ENCODE measurements around the gene ARHGAP8.

Gene ARHGAP8

DNA sequence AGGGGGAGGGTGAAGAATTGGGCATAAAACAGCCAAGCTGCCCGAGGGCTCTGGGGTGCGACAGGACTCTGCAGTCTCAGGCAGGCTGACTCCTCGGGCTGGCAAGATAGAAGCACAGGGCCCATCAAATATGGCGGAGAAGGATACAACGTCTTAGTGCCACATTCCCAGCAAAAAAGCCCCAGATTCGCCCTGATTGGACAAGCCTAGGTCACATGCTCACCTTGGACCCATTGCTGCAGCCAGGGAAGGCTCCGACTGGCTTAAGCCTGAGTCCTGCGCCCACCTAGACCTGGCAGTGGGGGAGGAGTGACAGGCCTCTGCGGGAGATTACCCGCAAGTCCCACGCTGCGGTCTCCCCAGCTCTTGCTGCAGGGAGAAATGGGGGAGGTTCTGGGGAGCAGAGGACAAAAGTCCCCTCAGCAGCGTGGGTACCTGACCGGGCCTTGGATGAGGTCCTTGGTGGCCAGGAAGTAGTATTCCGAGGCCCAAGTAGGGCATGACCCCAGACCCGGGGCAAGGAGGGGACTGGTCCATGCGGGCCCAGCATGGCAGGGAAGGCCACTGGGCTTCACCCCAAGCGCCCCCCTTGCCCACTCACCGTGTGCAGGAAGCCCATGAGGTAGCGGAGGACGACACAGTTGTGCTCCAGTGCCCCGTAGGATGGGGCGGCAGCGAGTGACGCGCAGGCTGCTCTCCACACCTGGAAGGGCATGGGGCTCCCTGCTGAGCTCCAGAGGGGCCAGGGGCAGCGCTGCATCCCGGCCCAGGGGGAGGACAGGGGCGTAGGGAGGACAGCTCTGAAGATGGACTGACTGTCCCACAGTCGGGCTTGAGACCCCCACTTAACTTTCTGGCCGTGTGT, 113.0 kb downstream of the ARHGAP8 start:
- DNase-seq: no peak

GRCh38 chr22:44869196-44869595, 116.8 kb downstream of the ARHGAP8 start:
- DNase-seq: no peak

DNA sequence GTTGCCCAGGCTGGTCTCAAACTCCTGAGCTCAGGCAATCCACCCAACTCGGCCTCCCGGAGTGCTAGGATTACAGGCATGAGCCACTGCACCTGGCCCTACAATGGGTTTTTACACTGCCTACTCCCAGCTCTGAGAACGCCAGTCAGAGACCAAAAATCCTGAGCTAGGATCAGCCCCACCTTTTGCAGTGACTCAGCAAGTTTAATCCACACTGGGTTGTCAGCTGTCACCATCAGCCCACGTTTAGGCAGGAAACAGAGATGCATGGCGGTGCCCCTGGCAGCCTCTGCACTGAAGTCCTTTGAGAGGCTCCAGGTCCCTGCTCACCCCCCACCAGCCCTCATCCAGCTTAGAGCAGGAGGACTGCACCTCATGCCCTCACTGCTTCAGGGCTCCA, 117.6 kb downstream of the ARHGAP8 start:
- DNase-seq: peak; percentile 8

DNA sequence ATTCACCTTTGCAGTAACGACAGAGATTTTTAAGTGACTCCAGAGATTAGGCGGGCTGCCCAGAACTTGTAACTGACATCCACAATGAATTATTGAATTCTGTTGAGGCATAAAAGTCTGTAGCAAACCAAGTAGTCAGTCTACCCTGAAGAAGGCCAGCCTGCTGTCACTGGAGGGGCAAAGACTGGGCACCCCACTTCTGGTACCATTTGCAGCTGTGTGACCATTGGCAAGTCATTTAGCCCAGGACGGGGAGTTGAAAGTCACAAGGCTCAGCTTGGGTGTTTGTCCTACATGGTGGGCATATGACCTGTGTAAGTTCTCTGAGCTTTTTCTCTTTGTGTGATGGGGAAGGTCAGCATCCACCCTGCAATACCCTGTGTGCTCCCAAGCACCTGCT, 119.4 kb downstream of the ARHGAP8 start:
- DNase-seq: no peak

- no peak for DNase-seq
Observed at GRCh38 chr22:44876921-44877320, 124.5 kb downstream of the ARHGAP8 start.

DNA sequence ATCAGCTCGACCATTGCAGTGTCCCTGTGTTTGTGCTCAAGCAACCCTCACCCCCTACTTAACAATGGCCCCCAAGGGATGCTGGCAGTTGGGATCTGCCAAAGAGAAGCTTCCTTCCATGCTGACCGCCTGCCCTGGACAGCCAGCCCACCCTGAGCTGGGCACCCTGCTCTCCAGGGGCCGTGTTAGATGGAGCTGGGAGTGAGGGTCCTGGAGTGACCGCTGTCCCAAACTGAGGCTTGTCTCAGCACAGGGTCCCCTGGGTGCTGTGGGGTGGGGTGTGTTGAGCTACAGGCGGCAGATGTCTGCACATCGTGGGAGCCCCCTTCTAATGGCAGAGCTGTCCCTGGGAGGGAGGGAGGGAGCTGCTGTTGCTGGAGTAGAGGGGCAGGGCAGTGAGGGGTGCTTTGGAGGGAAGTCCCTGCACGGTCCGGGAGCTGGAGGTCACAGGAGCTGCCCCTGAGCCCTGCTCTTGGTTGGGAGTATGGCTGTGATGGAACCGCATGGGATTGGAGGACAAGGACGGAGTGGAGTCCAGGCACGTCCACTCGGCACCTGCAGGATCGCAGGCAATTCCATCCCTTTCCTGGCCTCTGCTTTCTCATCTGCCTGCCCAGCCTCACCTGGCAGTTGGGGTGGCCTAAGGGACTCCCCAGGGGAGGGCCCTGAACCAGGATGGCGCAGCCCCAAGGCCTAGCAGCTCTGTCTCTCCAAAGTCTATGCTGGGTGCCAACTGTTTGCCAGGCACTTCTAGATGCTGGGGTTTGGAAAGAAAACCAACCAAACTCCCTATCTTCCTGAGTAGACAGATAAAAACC, 126.3 kb downstream of the ARHGAP8 start:
- DNase-seq: no peak

DNA sequence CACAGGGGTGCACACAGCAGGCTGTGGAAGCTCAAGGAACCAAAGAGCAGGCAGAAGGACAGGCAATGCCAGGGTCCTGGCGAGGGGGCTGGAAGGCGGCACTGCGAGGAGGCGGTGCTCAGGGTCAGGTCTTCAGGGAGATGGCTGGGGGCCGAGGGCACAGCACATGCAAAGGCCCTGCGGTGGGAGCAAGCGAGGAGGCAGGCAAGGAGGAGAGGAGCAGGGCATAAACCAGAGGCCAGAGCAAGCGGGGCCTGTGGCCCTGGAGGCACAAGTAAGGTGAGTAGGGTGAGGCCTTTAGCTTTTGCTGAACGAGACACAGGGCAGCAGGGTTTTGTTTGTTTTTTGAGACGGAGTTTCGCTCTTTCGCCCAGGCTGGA, 126.9 kb downstream of the ARHGAP8 start:
- no peak for DNase-seq

- no peak for DNase-seq
Observed at GRCh38 chr22:44880610-44881290, 128.4 kb downstream of the ARHGAP8 start.

GRCh38 chr22:44881624-44882023, 129.2 kb downstream of the ARHGAP8 start:
- DNase-seq: no peak

- no peak for DNase-seq
Observed at GRCh38 chr22:44882226-44882905, 130.0 kb downstream of the ARHGAP8 start.

- no peak for DNase-seq
Observed at GRCh38 chr22:44883011-44883421, 130.6 kb downstream of the ARHGAP8 start.

GRCh38 chr22:44884562-44884961, 132.2 kb downstream of the ARHGAP8 start:
- DNase-seq: no peak

- no peak for DNase-seq
Observed at GRCh38 chr22:44884968-44885805, 132.8 kb downstream of the ARHGAP8 start.

- no peak for DNase-seq
Observed at GRCh38 chr22:44885806-44886360, 133.5 kb downstream of the ARHGAP8 start.

- DNase-seq: no peak
Observed at GRCh38 chr22:44887941-44888366, 135.6 kb downstream of the ARHGAP8 start.

- DNase-seq: no peak
Observed at GRCh38 chr22:44888491-44889254, 136.3 kb downstream of the ARHGAP8 start.

DNA sequence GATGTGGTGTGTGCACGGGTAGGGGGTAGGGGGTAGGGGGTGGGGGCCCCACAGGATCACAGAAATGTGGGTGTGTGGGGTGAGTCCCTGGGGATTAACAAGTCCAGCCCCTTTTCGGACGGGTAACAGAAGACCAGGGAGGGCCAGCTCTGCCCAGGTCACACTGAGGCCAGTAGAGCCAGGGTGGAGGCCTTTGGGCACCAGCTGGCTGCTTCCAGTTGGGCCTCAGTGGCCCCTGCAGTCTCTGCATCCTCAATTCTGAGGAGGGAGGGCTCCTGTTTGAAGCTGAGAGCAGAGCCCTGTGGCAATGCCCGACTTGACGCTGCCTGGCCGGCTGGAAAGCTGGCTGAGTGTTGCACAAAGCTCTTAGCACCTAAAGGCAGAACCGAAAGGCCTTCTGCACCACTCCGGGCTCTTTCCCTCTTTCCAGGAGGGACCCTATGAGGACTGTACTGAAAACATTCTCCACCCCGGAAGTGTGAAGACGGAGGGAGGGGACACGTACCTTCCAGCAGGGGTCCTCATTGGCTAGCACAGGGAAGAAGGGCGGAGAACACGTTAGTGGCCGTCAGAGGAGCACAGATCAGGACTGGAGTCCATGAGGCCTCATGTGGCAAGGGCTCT, 137.0 kb downstream of the ARHGAP8 start:
- no peak for DNase-seq

- no peak for DNase-seq
Observed at GRCh38 chr22:44890416-44891292, 138.3 kb downstream of the ARHGAP8 start.

DNA sequence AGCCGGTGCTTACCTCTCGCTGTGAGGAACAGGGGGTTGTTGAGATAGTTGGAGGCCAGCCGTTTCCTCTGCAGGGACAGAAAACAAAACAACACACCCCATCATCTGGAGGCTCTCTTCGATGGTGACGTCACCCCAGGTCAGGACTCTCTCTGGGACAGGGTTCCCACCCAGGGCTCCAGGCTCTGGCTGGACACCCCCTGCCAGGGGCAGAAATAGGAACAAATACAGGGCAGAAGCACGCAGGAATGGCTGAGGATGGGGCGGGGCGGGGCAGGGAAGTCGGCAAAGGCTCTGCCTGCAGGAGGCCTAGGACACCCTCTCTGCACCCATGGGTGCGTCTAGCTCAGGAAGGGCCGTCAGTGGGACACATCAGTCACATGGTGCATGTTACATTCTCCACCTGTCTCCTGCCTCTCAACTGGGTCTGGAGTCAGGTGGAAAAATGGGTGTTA, 138.9 kb downstream of the ARHGAP8 start:
- DNase-seq: no peak

Measured in NCI-H226 (cell line).